ENCODE results near the gene SCAMP2.

Gene SCAMP2

DNA sequence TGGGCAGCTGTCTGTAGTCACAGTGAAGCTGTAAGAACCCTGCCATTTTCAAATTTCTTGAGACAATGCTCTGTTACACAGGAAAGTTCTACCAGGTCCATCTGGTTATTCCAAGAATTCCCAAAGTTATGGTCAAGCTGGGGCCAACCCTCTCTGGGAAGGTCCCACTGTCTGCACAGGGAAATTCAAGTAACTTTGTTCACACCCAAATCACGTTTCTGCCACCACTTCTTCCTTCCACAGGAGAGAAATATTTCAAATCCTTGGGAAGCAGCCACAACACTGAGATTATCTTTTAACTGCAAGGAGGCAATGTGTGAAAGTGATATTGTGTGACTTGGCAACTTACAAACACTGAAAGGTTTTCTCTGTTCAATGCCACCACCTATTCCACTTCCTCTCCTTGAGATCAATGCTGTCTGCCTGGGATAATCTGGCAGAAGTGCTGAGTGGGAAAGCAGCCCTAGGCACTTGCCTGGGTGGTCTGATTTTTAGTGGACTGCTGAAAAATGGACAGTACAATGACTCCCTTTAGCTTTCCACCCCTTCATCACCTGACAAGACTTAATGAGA, 5.6 kb downstream of the SCAMP2 start:
- no peak overlapping the region for H3K4me3 ChIP-seq
- peak overlapping the region in 19 of 21 experiments; percentile 27 to 98 (median 74) for H3K27ac ChIP-seq

DNA sequence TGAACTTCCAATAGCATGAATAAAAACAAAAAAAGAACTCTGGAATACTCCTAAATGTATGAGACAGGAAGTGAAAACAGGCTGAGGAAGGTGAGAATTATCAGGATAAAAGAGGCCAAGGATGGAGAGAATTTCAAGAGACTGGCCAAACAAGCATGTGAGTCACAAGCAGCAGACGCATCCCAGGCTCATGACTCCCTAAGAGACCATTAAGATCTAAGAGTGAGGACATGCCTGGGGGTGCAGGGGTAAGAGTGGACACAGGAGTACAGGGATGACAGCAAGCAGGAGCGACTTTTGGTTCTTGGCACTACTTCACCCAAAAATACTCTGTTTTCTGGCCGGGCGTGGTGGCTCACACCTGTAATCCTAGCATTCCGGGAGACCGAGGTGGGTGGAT, 7.1 kb downstream of the SCAMP2 start:
- Histone ChIP-seq H3K4me3 (no peak overlapping the region), H3K27ac (peak overlapping the region in 17 of 21 experiments; percentile 11 to 98 (median 61))

GRCh38 chr15:74865316-74865715, 7.8 kb downstream of the SCAMP2 start:
- peak overlapping the region in 15 of 21 experiments; percentile 11 to 98 (median 58) for H3K27ac ChIP-seq
- H3K4me3 ChIP-seq = no peak overlapping the region

DNA sequence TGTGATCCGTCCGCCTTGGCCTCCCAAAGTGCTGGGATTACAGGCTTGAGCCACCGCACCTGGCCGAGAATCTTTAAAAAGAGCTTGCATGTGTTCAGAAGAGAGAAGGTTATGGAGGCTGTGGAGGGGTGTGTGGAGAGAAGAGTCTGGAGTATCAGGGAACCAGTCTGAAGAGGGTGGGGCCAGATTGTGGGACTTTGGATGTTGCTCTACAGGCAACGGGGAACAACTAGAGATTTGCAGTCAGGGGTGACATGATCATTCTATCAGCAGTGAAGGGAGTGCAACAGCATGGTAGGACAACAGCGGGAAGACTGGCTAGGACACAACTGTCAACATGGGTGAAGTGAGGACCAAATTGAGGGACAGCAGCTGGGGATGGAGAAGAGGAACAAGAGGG, 8.9 kb downstream of the SCAMP2 start:
- Histone ChIP-seq H3K4me3 (no peak overlapping the region), H3K27ac (peak overlapping the region in 11 of 21 experiments; percentile 1 to 98 (median 47))

GRCh38 chr15:74863239-74864056, 9.7 kb downstream of the SCAMP2 start:
- Histone ChIP-seq H3K27ac (peak overlapping the region in 14 of 21 experiments; percentile 1 to 98 (median 46)), H3K4me3 (no peak overlapping the region)

DNA sequence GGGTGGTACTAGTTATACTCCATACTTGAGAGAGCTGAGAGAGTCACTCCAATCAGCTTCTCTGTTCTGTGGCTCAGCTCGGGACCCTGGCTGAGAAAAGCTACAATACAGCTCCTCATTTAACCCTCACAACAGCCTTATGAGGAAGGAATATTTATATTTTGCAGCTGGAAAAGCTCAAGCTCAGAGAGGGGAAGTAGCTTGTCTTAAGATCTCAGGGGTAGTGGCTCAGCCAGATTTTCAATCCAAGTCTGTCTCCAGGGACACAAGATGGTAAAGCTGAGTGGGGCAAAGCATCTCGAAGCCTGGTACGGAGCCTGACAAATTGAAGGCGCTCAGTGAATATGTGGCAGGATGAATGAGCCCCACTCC, 14.8 kb downstream of the SCAMP2 start:
- no peak overlapping the region for H3K4me3 ChIP-seq
- peak overlapping the region in 7 of 21 experiments; percentile 18 to 68 (median 44) for H3K27ac ChIP-seq

- Histone ChIP-seq H3K4me3 (no peak overlapping the region), H3K27ac (peak overlapping the region in 12 of 21 experiments; percentile 0 to 68 (median 36))
These were observed 15.3 kb downstream of the SCAMP2 start for GRCh38 chr15:74857671-74858368.

GRCh38 chr15:74857082-74857655, 16.0 kb downstream of the SCAMP2 start:
- Histone ChIP-seq H3K27ac (peak overlapping the region in 10 of 21 experiments; percentile 0 to 68 (median 31)), H3K4me3 (no peak overlapping the region)

- Histone ChIP-seq H3K4me3 (no peak overlapping the region), H3K27ac (peak overlapping the region in 7 of 21 experiments; percentile 0 to 68 (median 31))
These were observed 16.6 kb downstream of the SCAMP2 start for GRCh38 chr15:74856537-74856936.

- H3K27ac ChIP-seq = peak overlapping the region in 2 of 21 experiments; percentile 45 to 55
These were observed 17.3 kb downstream of the SCAMP2 start for GRCh38 chr15:74855857-74856256.

DNA sequence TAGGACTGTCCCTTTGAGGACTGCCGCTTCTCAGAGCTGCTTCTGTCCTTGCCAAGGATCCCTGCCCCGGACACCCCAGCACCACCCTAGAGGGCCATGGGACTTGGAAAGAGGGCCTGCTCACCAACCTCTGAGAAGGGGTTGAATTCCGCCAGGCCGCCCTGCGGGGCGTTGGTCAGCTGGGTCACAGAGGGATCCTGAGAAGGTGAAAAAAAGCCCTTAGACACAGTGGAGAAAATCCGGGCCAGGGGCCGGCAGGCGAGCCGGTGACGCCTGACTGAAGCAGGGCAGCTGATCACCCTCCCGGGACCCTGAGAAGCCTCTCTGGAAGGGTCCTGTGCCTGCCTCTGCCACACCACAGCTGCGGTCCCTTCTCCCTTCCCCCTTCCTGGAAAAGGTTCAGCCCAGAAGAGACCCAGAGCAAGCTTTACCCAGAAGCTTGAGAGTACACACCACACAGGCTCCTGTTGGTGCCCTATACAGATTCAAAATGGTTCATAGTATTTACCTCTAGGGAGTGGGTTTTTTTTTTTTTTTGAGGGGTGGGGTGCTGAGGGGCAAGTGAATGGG, 18.6 kb downstream of the SCAMP2 start:
- Histone ChIP-seq H3K27ac (peak overlapping the region in 5 of 21 experiments; percentile 17 to 45 (median 30)), H3K4me3 (no peak overlapping the region)

More at GRCh38 chr15:74855857-74856256, 17.3 kb downstream of the SCAMP2 start:
- no peak overlapping the region for H3K4me3 ChIP-seq

- H3K4me3 ChIP-seq = no peak overlapping the region
These were observed 21.2 kb downstream of the SCAMP2 start for GRCh38 chr15:74851960-74852359.

GRCh38 chr15:74850393-74850792, 22.8 kb downstream of the SCAMP2 start:
- H3K27ac ChIP-seq = no peak overlapping the region
- no peak overlapping the region for H3K4me3 ChIP-seq

More at GRCh38 chr15:74851960-74852359, 21.2 kb downstream of the SCAMP2 start:
- peak overlapping the region in 1 of 21 experiments; percentile 31 for H3K27ac ChIP-seq

GRCh38 chr15:74847432-74847831, 25.7 kb downstream of the SCAMP2 start:
- no peak overlapping the region for H3K4me3 ChIP-seq
- no peak overlapping the region for H3K27ac ChIP-seq

GRCh38 chr15:74845581-74845980, 27.6 kb downstream of the SCAMP2 start:
- peak overlapping the region in 17 of 21 experiments; percentile 0 to 96 (median 89) for H3K27ac ChIP-seq
- no peak overlapping the region for H3K4me3 ChIP-seq

- peak overlapping the region in 19 of 21 experiments; percentile 22 to 96 (median 89) for H3K27ac ChIP-seq
- no peak overlapping the region for H3K4me3 ChIP-seq
These were observed 28.0 kb downstream of the SCAMP2 start for GRCh38 chr15:74845208-74845568.

DNA sequence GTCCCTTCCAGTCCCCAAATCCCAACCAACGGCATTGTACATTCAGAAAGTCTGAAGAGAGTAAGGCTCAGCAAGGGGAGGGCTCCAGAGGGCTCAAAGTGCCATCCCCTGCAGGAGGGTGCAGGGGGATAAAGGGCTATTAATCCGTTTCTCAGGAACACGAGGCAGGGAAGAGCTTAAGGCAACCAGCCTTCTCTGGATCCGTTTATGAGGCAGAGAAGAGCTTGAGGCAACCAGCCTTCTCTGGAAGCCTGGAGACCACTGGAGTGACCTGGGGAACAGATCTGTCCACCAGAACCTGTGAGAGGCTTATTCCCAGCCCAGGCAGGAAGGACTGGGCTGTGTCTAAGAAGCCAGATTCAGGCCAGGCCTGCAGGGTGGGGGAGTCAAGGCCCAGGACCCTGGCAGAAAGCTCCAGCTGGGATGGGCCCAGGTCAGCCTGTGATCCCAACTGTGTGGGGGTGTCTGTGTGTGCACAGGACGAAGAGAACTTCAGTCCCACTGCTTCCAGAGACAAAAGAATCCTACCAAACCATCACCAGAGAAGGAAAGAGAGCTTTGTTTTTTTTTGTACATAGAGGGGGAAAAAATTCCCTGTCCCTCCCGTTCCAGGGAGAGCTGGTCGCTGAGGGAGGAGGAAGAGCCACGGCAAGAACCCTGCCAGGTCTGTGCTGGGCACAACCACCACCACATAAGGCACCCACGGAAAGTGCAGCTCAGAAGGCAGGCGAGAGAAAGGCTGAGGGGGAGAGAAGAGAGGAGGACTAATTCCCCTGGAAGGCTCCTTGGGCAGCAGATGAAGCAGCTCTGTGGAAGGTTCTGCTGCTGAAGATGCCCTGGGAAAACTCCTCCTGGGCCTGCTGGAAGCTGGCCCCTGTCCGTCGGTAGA, 28.6 kb downstream of the SCAMP2 start:
- peak overlapping the region in 20 of 21 experiments; percentile 22 to 96 (median 88) for H3K27ac ChIP-seq

DNA sequence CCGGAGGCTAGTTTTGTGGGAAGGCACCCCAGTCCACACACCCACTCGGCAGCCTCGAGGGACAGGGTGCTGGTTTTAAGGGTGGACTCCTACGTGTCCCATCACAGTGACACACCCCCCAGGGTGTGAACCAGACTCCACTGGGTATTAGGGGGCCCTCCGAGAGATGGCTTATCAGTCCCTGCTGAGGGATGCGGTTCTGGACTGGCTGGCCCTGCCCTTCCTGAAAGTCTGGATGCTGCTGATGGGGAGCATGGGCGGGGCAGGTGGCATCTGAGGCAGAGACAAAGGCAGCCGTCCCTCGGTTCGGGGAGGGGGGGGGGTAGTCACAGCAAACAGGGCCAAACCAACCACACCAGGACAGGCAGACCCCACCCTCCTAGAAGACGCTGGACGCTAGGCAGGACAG, 29.3 kb downstream of the SCAMP2 start:
- H3K27ac ChIP-seq = peak overlapping the region in 20 of 21 experiments; percentile 67 to 96 (median 90)
- H3K4me3 ChIP-seq = peak overlapping the region in 2 of 7 experiments; percentile 83 to 93

More for the DNA sequence above, 28.6 kb downstream of the SCAMP2 start:
- H3K4me3 ChIP-seq = no peak overlapping the region
